ENCODE data around the gene TSPEAR.

Gene TSPEAR

DNA sequence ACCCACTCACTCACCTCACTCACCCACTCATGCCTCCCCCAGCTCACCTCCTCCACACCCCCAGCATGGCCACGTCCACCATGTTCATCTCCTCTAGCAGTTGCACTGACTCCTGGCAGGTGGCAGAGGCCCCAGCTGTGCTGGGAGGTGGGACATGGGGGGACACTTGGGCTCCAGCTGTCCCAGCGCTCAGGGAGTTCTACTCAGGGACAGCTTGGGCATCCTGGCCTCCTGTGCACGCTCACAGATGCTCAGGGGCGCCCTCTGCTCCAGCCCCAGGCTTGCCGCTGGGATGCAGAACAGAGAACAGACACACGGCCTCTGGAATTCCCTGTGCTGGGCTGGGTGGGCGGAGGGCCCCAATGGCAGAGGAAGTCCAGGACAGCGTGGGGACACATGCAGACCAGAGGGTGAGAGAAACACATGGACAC, 94.3 kb downstream of the TSPEAR start:
- Histone ChIP-seq H3K36me3 (ENCODE audit: control insufficient read depth, insufficient read depth, low read length) (no peaks in the 10 kb centered on the region), H3K4me1 (ENCODE audit: control insufficient read depth, insufficient read depth, low read length) (no peaks in the 10 kb centered on the region; the same call in 1 of the 2 replicates), H3K27me3 (ENCODE audit: control insufficient read depth, insufficient read depth, low read length) (no peaks in the 10 kb centered on the region), H3K4me3 (ENCODE audit: low read depth, low read length) (no peak overlapping the region), H3K27ac (ENCODE audit: low read depth, low read length) (no peak overlapping the region), H3K9ac (ENCODE audit: low read depth, low read length) (no peak overlapping the region), H3K9me3 (ENCODE audit: control insufficient read depth, insufficient read depth, low read length) (peaks cover 6% of the 10 kb centered on the region)

DNA sequence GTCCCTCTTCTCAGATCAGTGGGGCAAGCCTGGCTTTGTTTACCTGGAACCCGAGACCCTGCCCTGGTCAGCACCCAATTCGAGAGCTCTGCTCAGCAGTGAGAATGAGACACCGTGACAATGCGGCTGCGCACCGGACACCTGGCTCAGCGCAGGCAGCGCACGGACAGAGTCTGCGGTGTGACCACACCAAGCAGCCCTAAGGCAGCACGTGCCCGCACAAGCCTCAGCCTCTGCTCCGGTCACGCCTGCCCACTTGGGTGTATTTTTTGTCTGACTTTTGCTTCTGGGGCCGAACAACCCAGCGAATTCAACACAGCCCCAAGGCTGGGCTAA, 94.8 kb downstream of the TSPEAR start:
- H3K4me3 ChIP-seq (ENCODE audit: low read depth, low read length): no peak overlapping the region
- no peaks in the 10 kb centered on the region for H3K36me3 ChIP-seq (ENCODE audit: control insufficient read depth, insufficient read depth, low read length)
- no peaks in the 10 kb centered on the region for H3K27me3 ChIP-seq (ENCODE audit: control insufficient read depth, insufficient read depth, low read length)
- no peaks in the 10 kb centered on the region; the same call in 1 of the 2 replicates for H3K4me1 ChIP-seq (ENCODE audit: control insufficient read depth, insufficient read depth, low read length)
- H3K9me3 ChIP-seq (ENCODE audit: control insufficient read depth, insufficient read depth, low read length): peaks cover 10% of the 10 kb centered on the region
- no peak overlapping the region for H3K9ac ChIP-seq (ENCODE audit: low read depth, low read length)
- H3K27ac ChIP-seq (ENCODE audit: low read depth, low read length): no peak overlapping the region

DNA sequence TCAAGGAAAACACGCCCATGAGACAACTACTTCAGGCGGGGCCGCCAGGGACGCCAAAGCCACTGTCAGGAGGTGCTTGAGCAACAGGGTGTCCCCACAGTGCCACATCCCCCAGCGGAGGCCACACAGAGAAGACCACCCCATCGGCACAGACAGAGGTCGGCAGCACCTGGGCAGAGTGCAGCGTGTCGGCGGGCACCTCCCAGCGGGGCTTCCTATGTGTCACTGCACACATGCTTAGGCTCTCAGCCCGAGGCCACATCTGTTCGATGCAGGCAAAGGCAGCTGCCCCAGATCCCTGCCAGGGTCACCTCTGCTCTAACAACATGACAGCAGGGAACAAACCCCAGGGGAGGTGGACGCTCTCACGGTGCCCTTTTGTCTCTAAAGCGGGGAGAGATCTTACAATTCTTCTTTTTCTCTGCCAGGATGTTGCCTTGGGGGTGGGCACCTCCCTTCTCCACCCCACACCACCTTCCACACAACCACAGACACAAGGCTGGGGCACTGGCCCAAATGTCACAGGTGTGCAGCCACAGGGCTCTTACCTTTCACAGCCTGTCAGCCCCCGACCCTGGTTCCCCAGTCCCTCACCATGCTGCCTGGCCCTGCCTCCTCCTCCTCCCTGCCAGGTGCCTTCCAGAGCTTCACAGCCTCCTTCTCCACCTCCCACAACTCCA, 95.3 kb downstream of the TSPEAR start:
- H3K4me3 ChIP-seq (ENCODE audit: low read depth, low read length): no peak overlapping the region
- peaks cover 11% of the 10 kb centered on the region for H3K9me3 ChIP-seq (ENCODE audit: control insufficient read depth, insufficient read depth, low read length)
- H3K9ac ChIP-seq (ENCODE audit: low read depth, low read length): no peak overlapping the region
- H3K27me3 ChIP-seq (ENCODE audit: control insufficient read depth, insufficient read depth, low read length): no peaks in the 10 kb centered on the region
- H3K4me1 ChIP-seq (ENCODE audit: control insufficient read depth, insufficient read depth, low read length): no peaks in the 10 kb centered on the region; the same call in 1 of the 2 replicates
- no peaks in the 10 kb centered on the region for H3K36me3 ChIP-seq (ENCODE audit: control insufficient read depth, insufficient read depth, low read length)
- H3K27ac ChIP-seq (ENCODE audit: low read depth, low read length): no peak overlapping the region

GRCh38 chr21:44615466-44615865, 95.9 kb downstream of the TSPEAR start:
- Histone ChIP-seq H3K36me3 (ENCODE audit: control insufficient read depth, insufficient read depth, low read length) (no peaks in the 10 kb centered on the region), H3K9me3 (ENCODE audit: control insufficient read depth, insufficient read depth, low read length) (peaks cover 11% of the 10 kb centered on the region), H3K4me1 (ENCODE audit: control insufficient read depth, insufficient read depth, low read length) (no peaks in the 10 kb centered on the region; the same call in 1 of the 2 replicates), H3K4me3 (ENCODE audit: low read depth, low read length) (no peak overlapping the region), H3K27ac (ENCODE audit: low read depth, low read length) (no peak overlapping the region), H3K27me3 (ENCODE audit: control insufficient read depth, insufficient read depth, low read length) (no peaks in the 10 kb centered on the region), H3K9ac (ENCODE audit: low read depth, low read length) (no peak overlapping the region)

- H3K4me1 ChIP-seq (ENCODE audit: control insufficient read depth, insufficient read depth, low read length): no peaks in the 10 kb centered on the region; the same call in 1 of the 2 replicates
- no peak overlapping the region for H3K9ac ChIP-seq (ENCODE audit: low read depth, low read length)
- H3K27ac ChIP-seq (ENCODE audit: low read depth, low read length): no peak overlapping the region
- no peaks in the 10 kb centered on the region for H3K36me3 ChIP-seq (ENCODE audit: control insufficient read depth, insufficient read depth, low read length)
- H3K4me3 ChIP-seq (ENCODE audit: low read depth, low read length): no peak overlapping the region
- H3K9me3 ChIP-seq (ENCODE audit: control insufficient read depth, insufficient read depth, low read length): peaks cover 13% of the 10 kb centered on the region
- no peaks in the 10 kb centered on the region for H3K27me3 ChIP-seq (ENCODE audit: control insufficient read depth, insufficient read depth, low read length)
Measured at GRCh38 chr21:44614961-44615391, 96.4 kb downstream of the TSPEAR start.

GRCh38 chr21:44614161-44614631, 97.2 kb downstream of the TSPEAR start:
- Histone ChIP-seq H3K4me3 (ENCODE audit: low read depth, low read length) (no peak overlapping the region), H3K9me3 (ENCODE audit: control insufficient read depth, insufficient read depth, low read length) (peaks cover 12% of the 10 kb centered on the region; the same call in 1 of the 2 replicates), H3K36me3 (ENCODE audit: control insufficient read depth, insufficient read depth, low read length) (no peaks in the 10 kb centered on the region), H3K27ac (ENCODE audit: low read depth, low read length) (no peak overlapping the region), H3K4me1 (ENCODE audit: control insufficient read depth, insufficient read depth, low read length) (no peaks in the 10 kb centered on the region; the same call in 1 of the 2 replicates), H3K9ac (ENCODE audit: low read depth, low read length) (no peak overlapping the region), H3K27me3 (ENCODE audit: control insufficient read depth, insufficient read depth, low read length) (no peaks in the 10 kb centered on the region)

DNA sequence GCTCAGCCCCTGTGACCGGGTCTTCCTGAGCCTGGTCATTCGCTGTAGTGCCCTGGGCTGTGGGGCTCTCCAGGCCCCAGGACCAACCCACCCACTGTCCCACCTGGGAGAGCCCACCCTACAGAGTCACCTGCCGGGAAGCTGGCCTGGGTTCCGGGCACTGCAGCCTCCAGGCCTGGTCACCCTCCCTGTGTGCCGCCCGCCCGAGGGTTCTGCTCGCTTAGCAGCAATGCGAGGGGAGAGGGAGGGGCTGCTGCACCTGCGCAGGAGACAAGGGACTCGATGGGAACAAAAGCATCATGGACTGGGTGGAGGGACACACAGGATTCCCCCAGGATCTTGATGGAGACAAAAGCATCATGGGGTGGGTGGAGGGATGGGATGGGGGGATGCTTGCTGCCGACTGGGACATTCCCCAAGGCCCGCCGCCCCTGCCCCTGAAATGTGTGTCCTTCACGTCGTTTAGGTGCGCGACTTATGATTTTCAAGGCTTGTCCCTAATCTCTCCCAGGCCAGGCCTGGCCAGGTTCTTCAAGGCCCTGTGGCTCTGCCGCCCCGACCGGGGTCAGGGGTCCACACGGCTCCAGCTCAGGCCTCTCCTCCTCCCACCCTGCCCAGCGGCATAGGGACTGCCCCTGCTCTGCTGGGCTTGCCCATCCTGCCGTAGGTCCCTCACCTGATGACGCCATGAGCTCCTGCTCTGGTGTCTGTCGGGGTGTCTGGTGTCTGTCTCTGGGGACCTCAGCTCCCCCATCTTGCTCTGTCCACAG, 97.8 kb downstream of the TSPEAR start:
- H3K9me3 ChIP-seq (ENCODE audit: control insufficient read depth, insufficient read depth, low read length): peaks cover 12% of the 10 kb centered on the region; the same call in 1 of the 2 replicates
- no peak overlapping the region for H3K27ac ChIP-seq (ENCODE audit: low read depth, low read length)
- H3K4me3 ChIP-seq (ENCODE audit: low read depth, low read length): no peak overlapping the region
- no peaks in the 10 kb centered on the region; the same call in 1 of the 2 replicates for H3K4me1 ChIP-seq (ENCODE audit: control insufficient read depth, insufficient read depth, low read length)
- no peak overlapping the region for H3K9ac ChIP-seq (ENCODE audit: low read depth, low read length)
- no peaks in the 10 kb centered on the region for H3K36me3 ChIP-seq (ENCODE audit: control insufficient read depth, insufficient read depth, low read length)
- no peaks in the 10 kb centered on the region for H3K27me3 ChIP-seq (ENCODE audit: control insufficient read depth, insufficient read depth, low read length)

DNA sequence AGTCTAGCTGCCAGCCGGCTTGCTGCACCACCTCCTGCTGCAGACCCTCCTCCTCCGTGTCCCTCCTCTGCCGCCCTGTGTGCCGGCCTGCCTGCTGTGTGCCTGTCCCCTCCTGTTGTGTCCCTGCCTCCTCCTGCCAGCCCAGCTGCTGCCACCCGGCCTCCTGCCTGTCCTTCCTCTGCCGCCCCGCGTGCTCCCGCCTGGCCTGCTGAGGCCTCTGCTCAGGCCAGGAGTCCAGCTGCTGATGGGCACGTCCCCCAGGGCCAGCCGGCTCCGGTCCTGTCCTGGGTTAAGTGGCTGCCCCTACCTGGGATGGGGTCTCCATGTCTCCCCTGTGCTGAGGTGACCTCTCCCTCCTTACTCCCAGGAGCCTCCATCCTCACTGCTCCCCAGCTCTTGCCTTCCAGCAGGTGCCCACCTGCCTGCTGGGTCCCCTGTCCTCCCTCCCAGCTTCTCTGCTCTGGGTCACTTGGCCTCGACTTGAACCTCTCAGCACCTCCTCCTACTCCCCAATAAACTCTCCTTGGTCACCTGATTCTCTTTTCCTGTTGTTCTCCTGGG, 98.6 kb downstream of the TSPEAR start:
- H3K27me3 ChIP-seq (ENCODE audit: control insufficient read depth, insufficient read depth, low read length): no peaks in the 10 kb centered on the region
- peaks cover 12% of the 10 kb centered on the region; the same call in 1 of the 2 replicates for H3K9me3 ChIP-seq (ENCODE audit: control insufficient read depth, insufficient read depth, low read length)
- H3K4me3 ChIP-seq (ENCODE audit: low read depth, low read length): no peak overlapping the region
- no peaks in the 10 kb centered on the region for H3K36me3 ChIP-seq (ENCODE audit: control insufficient read depth, insufficient read depth, low read length)
- H3K9ac ChIP-seq (ENCODE audit: low read depth, low read length): no peak overlapping the region
- no peak overlapping the region for H3K27ac ChIP-seq (ENCODE audit: low read depth, low read length)
- no peaks in the 10 kb centered on the region; the same call in 1 of the 2 replicates for H3K4me1 ChIP-seq (ENCODE audit: control insufficient read depth, insufficient read depth, low read length)

DNA sequence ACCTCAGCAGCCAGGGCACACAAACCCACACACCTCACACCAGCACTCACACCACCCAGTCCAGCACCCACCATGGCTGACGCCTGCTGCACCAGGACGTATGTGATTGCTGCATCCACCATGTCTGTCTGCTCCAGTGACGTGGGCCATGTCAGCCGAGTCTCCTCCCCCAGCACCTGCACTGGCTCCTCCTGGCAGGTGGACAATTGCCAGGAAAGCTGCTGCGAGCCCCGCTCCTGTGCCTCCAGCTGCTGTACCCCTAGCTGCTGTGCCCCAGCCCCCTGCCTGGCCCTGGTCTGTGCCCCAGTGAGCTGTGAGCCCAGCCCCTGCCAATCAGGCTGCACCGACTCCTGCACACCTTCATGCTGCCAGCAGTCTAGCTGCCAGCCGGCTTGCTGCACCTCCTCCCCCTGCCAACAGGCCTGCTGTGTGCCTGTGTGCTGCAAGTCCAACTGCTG, 99.3 kb downstream of the TSPEAR start, which contains the start of gene KRTAP10-8:
KRTAP10-8 (plus strand) TSS at position 51 of the 458 bp plus-strand sequence; CDS start at position 73, 22 bp downstream.
- Histone ChIP-seq H3K4me1 (ENCODE audit: control insufficient read depth, insufficient read depth, low read length) (no peaks in the 10 kb centered on the region; the same call in 1 of the 2 replicates), H3K9me3 (ENCODE audit: control insufficient read depth, insufficient read depth, low read length) (peaks cover 12% of the 10 kb centered on the region; the same call in 1 of the 2 replicates), H3K27ac (ENCODE audit: low read depth, low read length) (no peak within 1 kb of the TSS), H3K36me3 (ENCODE audit: control insufficient read depth, insufficient read depth, low read length) (no peaks in the 10 kb centered on the region), H3K4me3 (ENCODE audit: low read depth, low read length) (no peak within 1 kb of the TSS), H3K27me3 (ENCODE audit: control insufficient read depth, insufficient read depth, low read length) (no peaks in the 10 kb centered on the region), H3K9ac (ENCODE audit: low read depth, low read length) (no peak within 1 kb of the TSS)

GRCh38 chr21:44611551-44611950, 99.8 kb downstream of the TSPEAR start:
- no peak overlapping the region for H3K27ac ChIP-seq (ENCODE audit: low read depth, low read length)

More at GRCh38 chr21:44611551-44611950, 99.8 kb downstream of the TSPEAR start:
- Histone ChIP-seq H3K36me3 (ENCODE audit: control insufficient read depth, insufficient read depth, low read length) (no peaks in the 10 kb centered on the region), H3K9me3 (ENCODE audit: control insufficient read depth, insufficient read depth, low read length) (peaks cover 12% of the 10 kb centered on the region; the same call in 1 of the 2 replicates), H3K9ac (ENCODE audit: low read depth, low read length) (no peak overlapping the region), H3K4me3 (ENCODE audit: low read depth, low read length) (no peak overlapping the region), H3K27me3 (ENCODE audit: control insufficient read depth, insufficient read depth, low read length) (no peaks in the 10 kb centered on the region), H3K4me1 (ENCODE audit: control insufficient read depth, insufficient read depth, low read length) (no peaks in the 10 kb centered on the region; the same call in 1 of the 2 replicates)

All from HUES48 (cell line).